Esophagus muscularis mucosa (tissue), 4 donors: ENCODE data around the gene GIPC3. TPM values are rescaled to one million over a fixed set of nuclear protein-coding genes. Genes with fewer than 3 reads are reported as not detected.

Experiments
- DNase-seq: peaks from one replicate; pipeline ENCODE4 v3.0.0-alpha.2; 2017; ENCODE audit errors: extremely low spot score
- H3K27ac ChIP-seq, 4 donors: fragments of 200-600 bp; sonication (generic); replicated peaks in 1 of 4; 1 replicate in 3 of 4; 2 replicates in 1 of 4; pipeline ENCODE4 v1.5.1; 2016 to 2019; ENCODE audit warnings: mild to moderate bottlenecking in 1 of 4
- H3K27me3 ChIP-seq, 4 donors: fragments of 200-600 bp; sonication (generic); one replicate each; pipeline versions ENCODE4 v1.5.1 to v1.6.0; 2016 to 2019
- H3K36me3 ChIP-seq, 4 donors: fragments of 200-600 bp; sonication (generic); one replicate each; pipeline ENCODE4 v1.5.1; 2016 to 2019
- H3K4me1 ChIP-seq, 4 donors: fragments of 200-600 bp; sonication (generic); one replicate each; pipeline ENCODE4 v1.5.1; 2016 to 2019
- H3K4me3 ChIP-seq, 4 donors: fragments of 200-600 bp; sonication (generic); 1 replicate in 2 of 4; 2 replicates in 2 of 4; pipeline ENCODE4 v1.5.1; 2016 to 2019; ENCODE audit warnings: mild to moderate bottlenecking in 4 of 4, moderate library complexity in 1 of 4
- H3K9me3 ChIP-seq, 4 donors: fragments of 200-600 bp; sonication (generic); 1 replicate in 3 of 4; 2 replicates in 1 of 4; pipeline ENCODE4 v1.5.1; 2016 to 2019
- CTCF ChIP-seq, 3 experiments: fragments of 200-600 bp in 2 of 3; fragments of 450-650 bp in 1 of 3; sonication (generic) in 2 of 3; IDR thresholded peaks; one replicate each; pipeline ENCODE4 v1.5.1; 2017 to 2019; ENCODE audit warnings: antibody characterized with exemption in 3 of 3, mild to moderate bottlenecking in 2 of 3, moderate library complexity in 1 of 3
- EP300 ChIP-seq: sonication (generic); formaldehyde crosslinking; IDR thresholded peaks from one replicate; pipeline ENCODE4 v1.6.1; 2017; ENCODE audit warnings: antibody characterized with exemption
- POLR2A ChIP-seq: fragments of 450-650 bp; IDR thresholded peaks from one replicate; pipeline ENCODE4 v1.6.1; 2017; ENCODE audit warnings: antibody characterized with exemption, moderate library complexity, mild to moderate bottlenecking, low read depth
- POLR2AphosphoS5 ChIP-seq, 2 donors: sonication (generic); formaldehyde crosslinking; IDR thresholded peaks; one replicate each; pipeline ENCODE4 v1.6.1; 2017; ENCODE audit warnings: antibody characterized with exemption in 2 of 2
- WGBS: methylation state at CpG from one replicate; pipeline ENCODE4 v1.1.5; 2018; 5-methylcytosine and 5-hydroxymethylcytosine counted together
- intact Hi-C: fragments of 100-400 bp; cut with DNase I; formaldehyde crosslinking; loops from one replicate; pipeline ENCODE4 v1.15.1; 2023
- total RNA-seq, 4 donors: library from RNA; depleted of rRNA; stranded (reverse); fragments of >200 nt; gene quantifications; one replicate each; pipeline versions ENCODE4 v1.1.0 to v1.2.1, GENCODE V29; 2016

The GIPC3 gene
- total RNA-seq, 4 donors from 2014 or later, result 4.1 to 17.5 (median 4.9) TPM

DNA sequence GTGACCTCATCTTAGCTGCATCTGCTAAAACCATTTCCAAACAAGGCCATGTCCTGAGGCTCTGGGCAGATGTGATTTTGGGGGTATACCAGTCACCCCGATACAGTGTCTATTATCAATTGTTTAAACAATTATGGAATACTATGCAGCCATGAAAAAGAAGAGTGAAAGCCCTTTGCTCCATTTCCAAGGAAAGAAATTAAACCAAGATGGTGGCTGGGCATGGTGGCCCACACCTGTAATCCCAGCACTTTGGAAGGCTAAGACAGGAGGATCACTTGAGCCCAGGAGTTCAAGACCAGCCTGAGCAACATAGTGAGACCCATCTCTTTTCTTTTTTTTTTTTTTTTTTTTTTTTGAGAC, 45.5 kb upstream of the GIPC3 start:
- intact Hi-C loops, result no loop called here
- no peak overlapping the region for H3K27ac ChIP-seq
- no peaks in the 10 kb centered on the region for H3K9me3 ChIP-seq
- TF ChIP-seq CTCF (IDR thresholded peaks at IDR 0.05) (no peak), POLR2A (no peak), EP300 (no peak), POLR2AphosphoS5 (IDR thresholded peaks at IDR 0.05) (no peak)
- no peak overlapping the region for H3K4me3 ChIP-seq
- H3K4me1 ChIP-seq, result peaks cover 0 to 38% (median 34%) of the 10 kb centered on the region in 4 donors
- DNase-seq, result no peak
- no peaks in the 10 kb centered on the region for H3K27me3 ChIP-seq
- WGBS, result 100% methylated on average over 1 of the region's 1 CpG
- peaks cover 10 to 54% (median 43%) of the 10 kb centered on the region in 4 donors for H3K36me3 ChIP-seq

GRCh38 chr19:3543150-3544057, 41.9 kb upstream of the GIPC3 start:
- Histone ChIP-seq H3K4me1 (peaks cover 0 to 27% (median 17%) of the 10 kb centered on the region in 4 donors), H3K27ac (peak overlapping the region in 1 of 4 donors; percentile 30), H3K36me3 (peaks cover 0 to 57% (median 46%) of the 10 kb centered on the region in 4 donors), H3K9me3 (no peaks in the 10 kb centered on the region), H3K4me3 (no peak overlapping the region), H3K27me3 (no peaks in the 10 kb centered on the region)
- 88% methylated on average over 15 of the region's 47 CpGs for WGBS
- intact Hi-C loops, result no loop called here
- no peak for DNase-seq
- TF ChIP-seq POLR2AphosphoS5 (IDR thresholded peaks at IDR 0.05) (no peak), CTCF (IDR thresholded peaks at IDR 0.05) (no peak), EP300 (no peak), POLR2A (no peak)

DNA sequence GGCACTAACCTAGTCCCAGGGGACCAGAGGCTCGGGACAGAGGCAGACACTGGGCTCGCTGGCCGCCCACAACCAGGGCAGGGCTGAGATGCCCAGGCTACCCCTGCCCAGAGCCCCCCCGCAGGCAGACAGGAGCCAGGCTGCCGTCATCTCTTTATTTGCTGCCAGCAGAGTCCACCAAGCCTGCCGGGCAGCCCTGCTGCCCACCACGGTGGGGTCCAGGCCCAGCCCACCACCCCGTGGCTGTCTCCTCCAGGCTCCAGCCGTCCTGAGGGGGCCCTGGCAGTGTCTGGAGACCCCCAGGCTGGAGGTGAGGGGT, 41.3 kb upstream of the GIPC3 start:
- DNase-seq, result no peak
- Histone ChIP-seq H3K4me3 (no peak overlapping the region), H3K4me1 (peaks cover 0 to 27% (median 13%) of the 10 kb centered on the region in 4 donors), H3K27me3 (no peaks in the 10 kb centered on the region), H3K36me3 (peaks cover 0 to 57% (median 49%) of the 10 kb centered on the region in 4 donors), H3K9me3 (no peaks in the 10 kb centered on the region), H3K27ac (no peak overlapping the region)
- intact Hi-C loops, result no loop called here
- TF ChIP-seq EP300, result no peak
- no peak for TF ChIP-seq POLR2AphosphoS5 (IDR thresholded peaks at IDR 0.05)
- no peak for TF ChIP-seq CTCF (IDR thresholded peaks at IDR 0.05)
- no peak for TF ChIP-seq POLR2A
- no CpG with 5 or more reads among the region's 9 CpGs for WGBS

DNA sequence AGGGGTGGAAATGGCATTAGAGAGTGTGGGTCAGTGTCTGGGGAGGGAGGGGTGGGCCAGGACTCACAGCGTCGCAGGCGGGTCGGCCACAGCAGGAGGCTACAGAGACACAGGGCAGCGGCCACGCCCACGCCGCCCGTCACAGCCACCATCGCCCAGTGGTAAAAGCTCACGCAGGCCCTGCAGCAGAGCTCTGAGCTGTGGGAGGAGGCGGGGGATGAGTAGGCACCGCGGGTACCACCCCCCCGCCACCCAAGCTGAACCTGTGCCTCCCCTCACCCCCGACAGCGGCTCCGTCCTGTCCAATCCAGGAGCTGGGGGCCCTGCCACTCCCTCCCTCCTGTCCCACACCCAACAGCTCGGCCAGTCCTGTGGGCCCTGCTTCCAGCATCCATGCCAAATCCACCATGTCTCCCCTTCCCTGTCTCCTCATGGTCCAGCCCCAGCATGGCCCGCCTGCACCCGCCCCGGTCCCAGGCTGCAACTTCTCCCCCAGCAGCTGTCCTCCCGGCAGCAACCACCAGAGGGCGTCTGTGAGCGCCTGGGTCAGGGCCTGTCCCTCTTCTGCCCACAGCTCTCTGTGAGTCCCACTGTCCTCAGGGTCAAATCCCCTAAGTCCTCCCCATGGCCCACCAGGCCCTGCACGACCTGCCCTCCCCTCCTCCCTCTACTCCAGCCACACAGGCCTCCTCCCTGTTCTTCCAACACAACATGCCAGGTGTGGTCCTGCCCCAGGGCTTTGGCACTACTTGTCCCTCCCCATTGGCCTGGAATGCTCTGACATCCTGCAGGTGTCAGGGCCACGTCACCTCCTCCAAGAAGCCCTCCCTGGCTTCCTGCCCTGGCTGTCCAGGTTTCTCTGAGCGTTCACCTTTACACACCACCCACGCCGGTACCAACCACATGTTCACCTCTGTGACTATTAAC, 40.3 kb upstream of the GIPC3 start:
- H3K27ac ChIP-seq, result no peak overlapping the region
- no peaks in the 10 kb centered on the region for H3K9me3 ChIP-seq
- peaks cover 0 to 27% (median 11%) of the 10 kb centered on the region in 4 donors for H3K4me1 ChIP-seq
- intact Hi-C loops, result loop anchor here (1.0 to 5.0 kb wide), 2 partner anchors 73 to 162 kb away; partner anchors contain the start of gene TJP3
- TF ChIP-seq POLR2AphosphoS5 (IDR thresholded peaks at IDR 0.05) (peak in 1 of 2 donors; percentile 36), CTCF (IDR thresholded peaks at IDR 0.05) (peak; percentile 94 to 99 (median 95)), EP300 (no peak), POLR2A (no peak)
- WGBS, result 45% methylated on average over 14 of the region's 30 CpGs
- no peak overlapping the region for H3K4me3 ChIP-seq
- H3K27me3 ChIP-seq, result no peaks in the 10 kb centered on the region
- DNase-seq, result no peak
- H3K36me3 ChIP-seq, result peaks cover 0 to 57% (median 48%) of the 10 kb centered on the region in 4 donors
